Right atrium auricular region (tissue), 2 donors: ENCODE results near the gene PRR15. TPM values are rescaled to one million over a fixed set of nuclear protein-coding genes. Genes with fewer than 3 reads are reported as not detected.

Experiments
- DNase-seq: peaks from one replicate; pipeline ENCODE4 v3.0.0-alpha.2; 2019; ENCODE audit warnings: low spot score
- H3K27ac ChIP-seq, 2 donors: fragments of 200-600 bp; sonication (generic); 1 replicate in 1 of 2; 2 replicates in 1 of 2; pipeline ENCODE4 v1.5.1; 2016 to 2019
- H3K27me3 ChIP-seq, 2 donors: fragments of 200-600 bp; sonication (generic); one replicate each; pipeline versions ENCODE4 v1.5.1 to v1.6.0; 2017 to 2019
- H3K36me3 ChIP-seq: fragments of 200-600 bp; sonication (generic); one replicate; pipeline ENCODE4 v1.5.1; 2016
- H3K4me1 ChIP-seq, 2 donors: fragments of 200-600 bp; sonication (generic); one replicate each; pipeline versions ENCODE4 v1.5.1 to v1.6.0; 2017 to 2019
- H3K4me3 ChIP-seq, 2 donors: fragments of 200-600 bp; sonication (generic); 1 replicate in 1 of 2; 2 replicates in 1 of 2; pipeline ENCODE4 v1.5.1; 2017 to 2019; ENCODE audit warnings: mild to moderate bottlenecking in 1 of 2, moderate library complexity in 1 of 2
- H3K9me3 ChIP-seq, 2 donors: fragments of 200-600 bp; sonication (generic); one replicate each; pipeline ENCODE4 v1.5.1; 2019
- total RNA-seq, 2 donors: library from RNA; depleted of rRNA; stranded (reverse); fragments of >200 nt; gene quantifications; one replicate each; pipeline ENCODE4 v1.1.0, GENCODE V29; 2016
- TF ChIP-seq, protein P1 (sequence below), 2 donors: fragments of 200-600 bp; sonication (generic); IDR thresholded peaks; one replicate each; pipeline ENCODE4 v1.5.1; 2019; ENCODE audit warnings: antibody characterized with exemption in 2 of 2

Gene PRR15
- total RNA-seq, 2 donors from 2014 or later: 4.2 to 26.3 TPM

DNA sequence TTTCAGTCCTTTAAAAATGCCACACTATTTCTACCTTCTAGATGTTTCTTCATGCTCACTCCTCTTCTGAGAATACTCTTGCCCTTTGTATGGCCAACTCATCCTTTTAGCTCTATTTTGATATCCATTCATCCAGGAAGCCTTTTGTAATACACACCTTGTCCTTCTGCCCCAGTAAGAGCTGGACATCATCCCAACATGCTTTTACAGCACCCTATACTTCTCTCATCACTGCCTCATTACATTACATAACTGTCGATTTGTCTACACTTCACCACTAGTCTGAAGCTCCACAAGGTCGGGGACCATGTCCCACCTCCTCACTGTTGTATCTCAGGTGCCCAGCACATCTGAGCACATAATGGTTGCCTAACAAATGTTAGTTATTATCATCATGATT, 29.2 kb downstream of the PRR15 start:
- Histone ChIP-seq H3K36me3 (no peaks in the 10 kb centered on the region), H3K4me3 (no peak overlapping the region), H3K27me3 (no peaks in the 10 kb centered on the region), H3K27ac (no peak overlapping the region), H3K4me1 (no peaks in the 10 kb centered on the region), H3K9me3 (no peaks in the 10 kb centered on the region)
- TF ChIP-seq, protein P1, sequence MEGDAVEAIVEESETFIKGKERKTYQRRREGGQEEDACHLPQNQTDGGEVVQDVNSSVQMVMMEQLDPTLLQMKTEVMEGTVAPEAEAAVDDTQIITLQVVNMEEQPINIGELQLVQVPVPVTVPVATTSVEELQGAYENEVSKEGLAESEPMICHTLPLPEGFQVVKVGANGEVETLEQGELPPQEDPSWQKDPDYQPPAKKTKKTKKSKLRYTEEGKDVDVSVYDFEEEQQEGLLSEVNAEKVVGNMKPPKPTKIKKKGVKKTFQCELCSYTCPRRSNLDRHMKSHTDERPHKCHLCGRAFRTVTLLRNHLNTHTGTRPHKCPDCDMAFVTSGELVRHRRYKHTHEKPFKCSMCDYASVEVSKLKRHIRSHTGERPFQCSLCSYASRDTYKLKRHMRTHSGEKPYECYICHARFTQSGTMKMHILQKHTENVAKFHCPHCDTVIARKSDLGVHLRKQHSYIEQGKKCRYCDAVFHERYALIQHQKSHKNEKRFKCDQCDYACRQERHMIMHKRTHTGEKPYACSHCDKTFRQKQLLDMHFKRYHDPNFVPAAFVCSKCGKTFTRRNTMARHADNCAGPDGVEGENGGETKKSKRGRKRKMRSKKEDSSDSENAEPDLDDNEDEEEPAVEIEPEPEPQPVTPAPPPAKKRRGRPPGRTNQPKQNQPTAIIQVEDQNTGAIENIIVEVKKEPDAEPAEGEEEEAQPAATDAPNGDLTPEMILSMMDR (IDR thresholded peaks at IDR 0.05): no peak
- no peak for DNase-seq

DNA sequence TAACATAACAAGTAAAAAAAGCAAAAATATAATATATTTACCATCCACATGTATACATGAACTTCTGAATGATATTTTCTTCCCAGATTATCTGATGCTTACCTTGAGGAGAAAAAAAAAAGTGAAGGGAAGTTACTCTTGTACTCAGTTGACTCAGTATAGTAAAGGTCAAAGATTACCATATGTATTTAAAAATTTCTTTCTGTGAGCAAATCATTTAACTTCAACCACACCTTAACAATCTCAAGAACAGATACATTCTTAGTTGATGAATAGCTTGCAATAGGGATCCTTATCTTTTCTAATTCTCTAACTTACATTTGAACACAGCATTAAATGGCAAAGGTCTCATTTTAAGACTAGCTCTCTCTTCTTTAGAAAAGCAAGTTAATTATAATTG, 29.8 kb downstream of the PRR15 start:
- Histone ChIP-seq H3K27me3 (no peaks in the 10 kb centered on the region), H3K27ac (no peak overlapping the region), H3K9me3 (no peaks in the 10 kb centered on the region), H3K36me3 (no peaks in the 10 kb centered on the region), H3K4me3 (no peak overlapping the region), H3K4me1 (no peaks in the 10 kb centered on the region)
- TF ChIP-seq, protein P1 (IDR thresholded peaks at IDR 0.05): no peak
- DNase-seq: no peak

DNA sequence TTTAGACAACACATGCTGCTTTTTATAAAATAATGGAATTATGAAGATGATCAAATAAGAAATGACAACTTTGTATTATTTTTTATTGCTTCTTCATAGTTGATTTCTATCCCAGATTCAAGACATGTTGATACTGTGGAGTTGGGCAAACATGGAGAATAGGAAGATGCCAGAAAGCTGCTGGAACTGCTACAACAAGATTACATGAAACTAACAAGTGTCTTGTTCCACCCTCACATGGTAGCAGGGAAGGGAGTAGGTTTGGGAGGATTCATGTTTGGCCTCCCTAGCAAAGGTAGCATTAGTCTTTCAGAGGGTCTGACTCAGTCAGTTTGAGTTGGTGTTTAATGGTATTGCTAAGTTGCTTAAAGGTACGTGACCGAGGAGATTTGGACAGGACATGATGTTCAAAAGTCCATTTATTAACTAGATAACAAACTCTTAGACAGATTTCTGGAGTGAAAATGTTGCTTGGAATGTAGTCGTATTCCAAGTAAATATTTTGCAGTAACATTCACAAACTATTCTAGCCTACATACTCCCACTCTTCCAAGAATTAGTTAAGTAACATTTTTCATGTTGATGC, 33.1 kb downstream of the PRR15 start:
- Histone ChIP-seq H3K36me3 (no peaks in the 10 kb centered on the region), H3K4me1 (no peaks in the 10 kb centered on the region), H3K4me3 (no peak overlapping the region), H3K27ac (no peak overlapping the region), H3K27me3 (no peaks in the 10 kb centered on the region), H3K9me3 (no peaks in the 10 kb centered on the region)
- DNase-seq: no peak
- TF ChIP-seq, protein P1 (IDR thresholded peaks at IDR 0.05): no peak

GRCh38 chr7:29597266-29597665, 33.6 kb downstream of the PRR15 start:
- H3K4me1 ChIP-seq: no peaks in the 10 kb centered on the region
- H3K27me3 ChIP-seq: no peaks in the 10 kb centered on the region
- no peaks in the 10 kb centered on the region for H3K9me3 ChIP-seq
- TF ChIP-seq, protein P1 (IDR thresholded peaks at IDR 0.05): no peak
- DNase-seq: no peak
- H3K4me3 ChIP-seq: no peak overlapping the region
- no peaks in the 10 kb centered on the region for H3K36me3 ChIP-seq
- H3K27ac ChIP-seq: no peak overlapping the region

DNA sequence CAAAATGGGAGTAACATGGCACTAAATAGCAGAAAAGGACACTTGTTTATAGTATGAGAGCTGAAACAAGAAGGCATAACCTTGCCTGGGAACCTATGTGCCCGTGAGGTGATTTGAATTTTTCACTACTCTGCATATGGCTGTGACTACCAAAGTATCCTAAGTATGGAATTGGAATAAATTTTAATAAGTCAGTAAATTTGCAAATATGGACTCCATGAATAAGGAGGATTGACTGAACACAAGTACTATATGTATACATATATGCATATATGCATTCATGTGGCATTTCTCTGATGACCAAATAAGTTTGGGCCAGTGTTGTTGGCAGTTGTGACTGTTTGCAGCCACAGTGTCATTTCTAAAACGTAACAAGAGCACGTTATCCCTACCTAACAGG, 34.5 kb downstream of the PRR15 start:
- no peak for DNase-seq
- Histone ChIP-seq H3K9me3 (no peaks in the 10 kb centered on the region), H3K27ac (no peak overlapping the region), H3K36me3 (no peaks in the 10 kb centered on the region), H3K4me1 (no peaks in the 10 kb centered on the region), H3K4me3 (no peak overlapping the region), H3K27me3 (no peaks in the 10 kb centered on the region)
- TF ChIP-seq, protein P1 (IDR thresholded peaks at IDR 0.05): no peak

GRCh38 chr7:29598613-29599012, 35.0 kb downstream of the PRR15 start:
- no peaks in the 10 kb centered on the region for H3K27me3 ChIP-seq
- H3K27ac ChIP-seq: no peak overlapping the region
- TF ChIP-seq, protein P1 (IDR thresholded peaks at IDR 0.05): no peak
- H3K4me3 ChIP-seq: no peak overlapping the region
- H3K9me3 ChIP-seq: no peaks in the 10 kb centered on the region
- H3K4me1 ChIP-seq: no peaks in the 10 kb centered on the region
- H3K36me3 ChIP-seq: no peaks in the 10 kb centered on the region
- DNase-seq: no peak
